KG1 (cell line): Measurements from ENCODE around the gene SERPIND1.

ENCODE experiments used
- DNase-seq: peaks from one replicate; lab custom pipeline; 2025; lab: John Stamatoyannopoulos, UW

Gene SERPIND1

DNA sequence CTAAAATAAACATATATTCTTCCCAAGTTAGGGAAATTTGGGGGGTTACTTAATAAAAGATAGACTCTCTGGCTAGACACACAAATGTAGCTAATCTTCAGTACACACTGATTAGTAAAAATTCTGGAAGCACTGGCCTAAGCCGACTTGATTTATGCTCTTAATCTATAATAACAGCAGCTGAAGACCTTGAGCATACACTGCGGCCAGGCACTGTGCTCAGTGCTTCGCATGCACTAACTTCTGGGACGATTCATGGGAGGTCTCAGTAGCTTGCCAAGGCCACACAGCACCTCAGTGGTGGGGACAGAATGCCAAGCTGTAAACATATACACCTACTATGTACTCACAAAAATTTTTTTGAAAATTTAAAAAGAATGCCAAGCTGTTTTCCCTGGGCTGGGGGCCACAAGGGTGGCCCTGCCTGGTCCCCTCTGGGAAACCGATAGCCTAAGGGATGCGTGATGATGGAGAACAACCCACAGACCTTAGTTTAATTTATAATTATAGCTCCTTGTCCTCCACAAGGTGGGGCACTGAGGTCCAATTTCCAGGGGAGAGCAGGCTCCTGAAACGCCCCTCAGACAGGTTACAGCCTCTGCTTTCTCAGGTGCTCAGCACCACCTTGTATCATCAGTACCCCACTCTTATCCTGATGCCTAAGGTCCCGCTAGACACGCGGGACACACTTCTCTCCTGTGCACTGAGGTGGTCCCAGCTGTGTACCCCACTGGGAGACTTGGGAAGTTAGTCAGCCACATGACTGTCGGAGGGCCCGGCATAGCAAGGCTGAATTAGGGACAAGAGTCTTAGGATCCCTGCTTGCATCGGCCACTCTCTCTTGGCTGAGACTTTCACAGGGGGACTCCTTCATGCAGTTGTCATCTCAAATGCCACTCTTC is 20.1 kb downstream of the SERPIND1 start:
- DNase-seq, result no peak

DNA sequence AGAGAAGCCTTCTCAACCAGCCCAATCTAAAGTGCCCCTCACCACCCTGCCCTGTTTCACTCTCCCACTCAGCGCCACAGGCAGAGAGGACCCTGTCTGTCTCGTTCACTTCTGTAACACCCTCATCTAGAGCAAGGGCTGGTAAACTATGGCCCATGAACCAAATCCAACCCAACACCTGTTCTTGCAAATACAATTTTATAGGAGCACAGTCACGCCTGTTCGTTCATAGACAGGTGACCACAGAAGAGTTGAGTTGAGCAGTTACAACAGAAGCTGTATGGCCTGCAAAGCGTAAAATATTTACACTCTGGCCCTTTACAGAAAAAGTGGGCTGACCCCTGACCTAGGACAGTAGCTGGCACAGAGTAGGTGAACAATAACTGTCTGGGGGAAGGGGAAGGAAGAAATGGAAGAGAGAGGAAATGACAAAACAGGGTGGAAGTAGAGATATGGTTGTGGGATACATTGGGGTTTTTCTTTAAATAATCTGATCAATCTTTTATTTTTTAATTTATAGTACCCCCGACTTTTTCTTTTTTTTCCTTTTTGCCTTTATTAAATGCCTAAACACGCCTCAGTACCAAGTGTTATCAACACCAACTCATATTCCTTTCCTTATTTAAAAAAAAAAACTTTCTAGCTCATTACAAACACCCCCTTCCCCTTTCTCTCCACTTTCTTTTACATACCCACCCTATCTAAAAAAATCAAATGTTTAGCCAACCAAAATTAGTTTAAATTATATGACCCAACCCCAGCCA is 20.9 kb downstream of the SERPIND1 start:
- no peak for DNase-seq

DNA sequence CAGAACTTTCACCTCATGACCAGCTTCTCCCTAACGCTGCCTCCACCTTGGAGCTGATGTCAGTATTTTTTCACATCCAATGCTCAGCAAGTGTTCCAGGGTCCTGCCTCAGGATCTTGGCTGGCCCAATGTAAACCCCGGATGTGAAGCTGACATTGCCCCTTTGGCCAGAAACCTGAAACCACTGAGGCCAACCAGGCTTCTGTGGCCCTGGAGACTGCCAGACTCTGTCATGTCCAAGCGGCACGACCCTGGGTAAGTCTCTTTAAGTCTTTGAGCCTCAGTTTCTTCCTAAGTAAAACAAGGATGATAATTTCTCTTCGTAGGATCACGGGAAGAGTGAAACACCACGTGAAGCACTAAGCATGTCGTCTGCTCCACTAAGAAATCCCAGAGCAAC is 22.8 kb downstream of the SERPIND1 start:
- no peak for DNase-seq

DNA sequence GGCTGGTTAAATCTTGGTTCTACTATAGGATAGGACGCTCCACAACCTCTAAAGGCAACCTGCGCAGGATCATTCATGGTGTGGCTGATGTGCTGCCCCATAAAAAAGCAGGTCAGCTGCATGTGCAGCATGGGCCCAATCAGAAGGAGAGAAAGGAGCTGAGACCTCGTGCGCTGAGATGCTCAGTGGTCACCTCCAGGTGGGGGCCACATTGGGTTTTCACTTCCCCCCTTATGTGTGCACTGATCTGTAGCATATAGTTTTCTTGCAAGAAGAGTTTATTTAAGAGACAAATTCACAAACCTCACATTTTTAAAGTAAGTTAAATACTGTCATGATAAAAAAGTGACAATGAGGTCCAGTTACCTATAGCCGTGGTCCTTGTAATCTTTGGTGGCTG is 24.3 kb downstream of the SERPIND1 start:
- DNase-seq, result no peak

DNA sequence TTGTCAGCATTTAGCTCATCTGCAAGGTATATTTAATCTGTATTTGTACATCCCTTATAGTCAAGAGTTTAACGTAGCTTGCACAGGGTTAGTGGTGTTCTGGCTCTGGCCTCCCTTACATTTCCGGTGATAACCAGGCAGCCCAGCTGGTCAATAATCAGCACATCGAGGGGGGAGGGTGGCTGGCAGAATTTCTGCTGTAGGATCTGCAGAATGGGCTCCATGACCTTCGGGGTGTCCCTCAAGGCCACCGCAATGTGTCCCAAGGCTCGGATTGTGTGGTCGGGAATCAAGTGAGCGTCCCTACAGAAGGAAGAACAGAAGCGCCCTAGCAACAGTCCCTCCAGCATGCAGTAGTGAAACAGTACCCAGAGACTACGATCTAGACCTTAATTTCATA is 25.1 kb downstream of the SERPIND1 start:
- DNase-seq, result no peak

DNA sequence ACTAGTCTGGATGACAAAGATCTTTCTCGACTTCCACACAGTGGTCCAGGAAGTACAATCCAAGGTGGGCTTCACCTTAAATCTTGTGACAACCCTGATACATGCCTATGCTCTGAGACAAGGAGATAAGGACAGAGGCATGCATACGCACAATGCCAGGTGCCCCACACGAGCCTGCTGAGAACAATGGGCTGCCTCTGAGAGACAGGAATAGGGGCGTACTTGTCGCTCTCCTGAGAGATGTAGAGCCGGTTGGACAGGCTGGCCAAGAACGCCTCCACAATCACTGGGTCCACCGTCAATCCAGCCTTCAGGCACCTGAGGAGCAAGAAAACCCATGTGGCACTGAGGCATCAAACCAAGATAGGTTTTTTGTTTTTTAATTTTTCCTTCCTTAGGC is 25.5 kb downstream of the SERPIND1 start:
- no peak for DNase-seq

DNA sequence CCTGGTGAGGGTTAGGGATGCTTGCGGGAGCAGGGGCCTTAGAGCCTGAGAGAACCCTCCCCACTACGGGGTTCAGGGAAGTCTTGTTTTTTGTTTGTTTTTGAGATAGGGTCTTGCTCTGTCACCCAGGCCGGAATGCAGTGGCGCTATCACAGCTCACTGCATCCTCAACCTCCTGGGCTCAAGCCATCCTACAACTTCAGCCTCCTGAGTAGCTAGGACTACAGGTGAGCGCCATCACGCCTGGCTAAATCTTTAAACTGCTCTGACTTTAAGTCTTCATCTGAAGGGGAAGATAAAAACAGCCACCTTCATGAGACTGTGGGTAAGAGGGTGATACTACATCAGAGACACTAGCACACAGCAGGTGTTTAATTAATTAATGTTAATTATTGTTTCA is 28.5 kb downstream of the SERPIND1 start:
- no peak for DNase-seq

DNA sequence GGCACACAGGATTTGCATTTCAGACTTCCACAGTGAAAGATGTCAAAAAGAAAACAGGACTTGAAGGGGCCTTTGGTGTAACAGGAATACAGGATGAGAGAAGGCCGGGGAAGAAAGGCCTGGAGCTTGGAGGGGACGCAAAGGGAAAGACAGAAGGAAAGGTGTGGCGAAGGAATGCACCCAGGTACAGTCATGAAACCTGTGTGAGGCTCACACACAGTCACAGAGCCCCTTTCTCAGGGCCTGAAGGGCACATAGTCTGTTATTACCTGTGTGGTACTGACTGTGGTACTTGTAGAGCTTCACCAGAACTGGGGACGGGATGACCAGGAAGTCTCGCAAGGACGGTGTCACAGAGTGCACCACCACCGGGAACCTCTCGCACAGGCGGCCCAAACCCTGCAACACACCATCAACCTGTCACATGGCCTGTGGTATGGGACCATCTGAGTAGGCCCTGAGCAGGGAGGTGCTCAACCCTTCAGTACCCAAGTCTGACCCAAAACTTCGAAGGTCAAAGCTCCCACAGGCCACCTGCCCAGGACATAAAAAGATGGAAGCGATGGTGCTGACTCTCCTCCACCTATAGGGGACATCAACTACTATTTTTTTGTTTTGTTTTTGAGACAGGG is 29.1 kb downstream of the SERPIND1 start:
- no peak for DNase-seq

DNA sequence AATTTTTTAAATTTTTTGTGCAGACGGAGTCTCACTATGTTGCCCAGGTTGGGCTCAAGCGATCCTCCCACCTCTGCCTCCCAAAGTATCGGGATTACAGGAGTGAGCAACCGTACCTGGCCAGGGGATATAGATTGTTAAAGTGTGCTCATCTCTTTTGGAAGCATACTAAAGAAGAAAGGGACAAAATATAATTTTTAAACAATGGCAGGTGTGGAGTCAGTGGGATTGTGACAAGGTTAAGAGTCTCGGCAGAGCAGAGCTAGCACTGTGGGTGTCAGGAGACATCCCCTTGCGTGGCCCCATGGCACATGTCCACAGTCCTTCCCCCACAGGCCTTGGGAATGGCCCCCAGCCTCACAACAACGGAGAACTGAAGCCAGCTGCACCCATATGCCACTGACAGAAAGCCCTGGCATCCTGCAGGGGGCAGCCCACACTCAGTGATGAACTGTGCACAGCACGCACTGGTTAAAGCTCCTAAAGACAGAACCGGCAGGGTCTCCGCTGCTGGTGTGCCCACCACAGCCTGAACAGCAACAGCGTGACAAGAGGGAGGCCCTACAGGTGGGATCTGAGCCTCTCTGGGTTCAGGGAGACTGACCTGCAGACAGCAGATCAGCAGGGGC is 29.9 kb downstream of the SERPIND1 start:
- DNase-seq, result no peak

DNA sequence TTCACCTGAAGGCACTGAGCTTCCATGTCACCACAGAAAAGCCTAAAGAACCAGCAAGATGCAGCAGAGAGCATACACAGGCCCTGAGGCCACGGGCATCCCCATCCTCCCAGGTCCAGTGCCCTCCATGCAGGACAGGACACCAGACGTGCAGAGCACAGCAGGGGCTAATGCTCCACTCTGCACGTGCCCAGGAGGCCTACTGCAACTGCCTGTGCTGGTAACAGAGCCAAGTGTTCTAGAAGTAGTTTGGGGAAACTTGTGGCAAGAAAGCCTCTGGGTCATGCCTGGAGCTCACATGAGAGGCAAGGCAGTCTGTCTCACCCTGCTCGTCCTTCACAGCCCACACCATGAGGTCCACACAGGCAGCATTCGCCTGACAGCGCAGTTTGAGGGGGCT is 30.7 kb downstream of the SERPIND1 start:
- no peak for DNase-seq

DNA sequence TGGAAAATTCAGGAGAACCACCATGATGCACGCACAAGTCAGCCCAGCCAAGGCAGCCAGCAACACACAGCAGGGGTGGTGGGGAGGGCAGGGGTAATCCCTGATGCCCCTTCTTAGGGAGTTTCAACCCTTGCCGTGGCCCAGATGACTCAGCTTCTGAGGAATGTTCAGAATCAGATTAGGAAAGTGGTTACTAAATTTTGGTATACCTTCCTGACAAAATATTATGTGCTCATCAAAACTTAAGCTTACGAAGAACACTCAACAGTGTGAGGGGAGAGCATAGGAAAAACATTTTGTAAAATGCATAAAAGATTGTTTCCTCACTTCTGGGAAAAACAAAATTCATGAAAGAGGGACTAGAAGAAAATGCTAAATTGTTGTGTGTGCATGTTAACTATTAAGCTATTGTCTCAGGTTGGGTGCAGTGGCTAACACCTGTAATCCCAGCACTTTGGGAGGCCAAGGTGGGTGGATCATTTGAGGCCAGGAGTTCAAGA is 32.1 kb downstream of the SERPIND1 start:
- no peak for DNase-seq

DNA sequence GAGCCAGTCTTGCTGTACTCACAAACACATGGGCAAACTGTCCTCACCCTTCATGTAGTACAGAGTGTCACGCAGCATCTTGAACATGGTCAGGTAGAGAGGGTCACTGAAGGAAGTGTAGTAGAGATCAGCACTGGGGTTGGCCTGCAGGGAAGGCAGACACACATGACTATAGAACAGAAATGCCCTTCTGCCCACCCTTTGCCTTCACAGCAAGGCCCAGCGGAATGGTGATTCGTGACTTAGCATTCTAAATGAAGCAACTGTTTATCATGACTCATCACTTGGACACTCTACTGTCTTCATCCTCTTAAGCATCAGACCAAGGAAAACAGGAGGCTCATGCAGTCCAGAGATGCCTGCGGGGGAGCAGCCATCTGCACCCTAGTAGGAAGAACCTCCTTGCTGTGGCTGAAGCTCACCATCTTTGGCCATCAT is 33.4 kb downstream of the SERPIND1 start:
- no peak for DNase-seq

DNA sequence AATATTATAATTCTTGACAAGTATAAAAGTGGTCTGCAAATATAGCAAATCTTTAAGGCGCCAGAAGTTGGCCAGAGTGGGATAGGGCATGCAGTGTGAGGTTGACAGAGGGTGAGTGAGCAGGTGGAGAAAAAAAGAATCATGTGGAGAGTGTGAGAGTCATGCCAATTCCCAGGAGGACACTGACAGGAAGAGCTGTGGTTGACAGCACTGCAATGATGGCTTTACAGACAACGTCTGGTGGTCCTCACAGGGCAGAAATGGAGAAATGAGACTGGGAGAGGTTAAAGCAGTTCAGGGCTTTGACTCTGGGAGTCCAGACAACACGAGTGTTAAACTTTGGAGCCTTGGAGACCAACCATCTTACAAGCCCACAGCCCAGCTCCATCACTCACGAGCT is 34.9 kb downstream of the SERPIND1 start:
- DNase-seq, result no peak

DNA sequence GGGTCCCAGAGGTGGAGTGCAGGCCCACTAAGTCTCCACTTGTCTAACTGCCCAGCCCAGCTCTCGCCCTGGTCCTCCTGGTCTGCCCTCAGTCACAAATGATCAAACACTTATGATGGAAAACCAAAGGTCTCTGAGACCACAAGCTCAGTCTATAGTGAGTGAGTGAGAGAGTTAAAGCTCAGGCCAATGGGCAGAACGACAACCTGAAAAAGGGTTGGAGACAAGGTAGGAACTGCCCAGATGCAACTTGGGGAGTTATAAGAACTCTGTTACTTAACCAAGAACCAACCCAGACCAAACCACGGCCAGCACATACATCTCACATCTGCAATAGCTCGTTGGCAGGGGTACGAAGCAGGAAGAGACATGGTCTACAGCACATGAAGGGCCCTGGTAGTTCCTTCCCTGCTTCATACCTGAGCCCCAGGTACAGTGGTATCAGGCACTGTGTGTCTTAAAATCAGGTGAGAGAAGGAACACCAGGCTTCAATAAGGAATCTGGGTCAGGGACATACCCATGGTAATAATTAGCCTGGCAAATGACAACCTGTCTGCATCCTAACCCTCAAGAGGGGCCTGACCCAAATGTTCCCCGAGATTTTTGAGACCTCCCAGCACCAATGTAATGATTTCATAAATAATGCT is 35.7 kb downstream of the SERPIND1 start:
- DNase-seq, result no peak

DNA sequence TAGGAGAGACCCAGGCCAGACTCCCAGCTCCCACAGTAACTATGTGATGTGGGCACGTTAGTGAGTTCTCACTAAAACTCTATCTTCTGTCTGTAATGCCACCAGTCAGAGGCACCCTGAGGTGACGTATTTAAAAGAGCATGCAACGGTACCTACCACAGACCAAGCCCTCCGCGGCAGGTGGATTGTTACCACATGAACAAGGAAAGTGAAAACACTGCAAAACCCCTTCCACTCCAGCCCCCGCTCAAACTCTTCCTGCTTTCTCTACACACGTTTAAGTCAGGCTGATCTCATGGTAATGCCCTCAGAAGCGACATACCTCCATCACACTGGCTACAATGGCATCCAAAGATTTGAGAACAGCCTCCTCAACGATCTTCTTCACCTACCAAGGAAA is 36.7 kb downstream of the SERPIND1 start:
- DNase-seq, result no peak

DNA sequence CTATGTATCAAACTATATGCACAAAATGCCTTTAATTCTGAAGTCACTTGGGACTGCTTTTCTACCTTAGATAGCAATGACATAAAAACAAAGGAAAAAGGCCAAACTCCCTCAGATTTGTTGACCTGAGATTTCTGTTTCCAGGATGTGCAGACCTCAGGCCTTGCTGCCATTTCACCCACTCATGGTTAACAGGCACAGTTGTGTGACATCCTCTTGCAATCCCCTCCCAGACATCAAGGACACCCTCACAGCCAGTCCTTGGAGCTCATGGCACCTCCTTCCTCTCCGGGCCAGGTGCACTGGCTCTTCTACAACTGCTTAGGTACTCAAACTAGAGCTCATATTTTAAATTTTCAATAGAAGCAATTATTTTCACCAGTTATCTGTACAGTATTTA is 37.3 kb downstream of the SERPIND1 start:
- no peak for DNase-seq

DNA sequence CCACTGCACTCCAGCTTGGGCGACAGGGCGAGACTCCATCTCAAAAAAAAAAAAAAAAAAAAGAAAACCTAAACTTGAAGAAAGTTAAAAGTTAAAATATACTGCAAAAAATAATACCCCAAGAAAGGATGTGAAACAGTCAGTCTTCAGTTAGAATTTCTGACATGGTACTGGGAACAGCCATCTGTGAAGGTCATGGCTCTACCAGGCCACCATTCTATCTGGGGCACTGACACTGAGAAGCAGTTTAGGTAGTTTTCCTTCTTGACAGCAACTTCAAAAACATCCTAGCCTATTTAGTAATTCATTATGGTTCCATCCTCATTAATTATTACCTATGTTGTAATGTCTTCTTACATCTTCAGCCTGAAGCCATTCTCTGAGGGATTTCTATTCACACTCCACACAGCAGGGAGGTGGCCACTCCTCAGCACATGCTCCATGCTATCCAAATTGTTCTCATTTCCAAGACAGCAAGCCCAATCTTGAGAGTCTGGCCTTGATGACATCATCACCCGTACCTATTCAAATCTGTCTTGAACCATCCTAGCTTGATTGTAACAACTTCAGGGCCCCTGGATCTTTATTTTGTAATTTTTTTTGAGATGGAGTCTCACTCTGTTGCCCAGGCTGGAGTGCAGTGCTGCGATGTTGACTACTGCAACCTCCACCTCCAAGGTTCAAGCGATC is 38.2 kb downstream of the SERPIND1 start:
- DNase-seq, result no peak

DNA sequence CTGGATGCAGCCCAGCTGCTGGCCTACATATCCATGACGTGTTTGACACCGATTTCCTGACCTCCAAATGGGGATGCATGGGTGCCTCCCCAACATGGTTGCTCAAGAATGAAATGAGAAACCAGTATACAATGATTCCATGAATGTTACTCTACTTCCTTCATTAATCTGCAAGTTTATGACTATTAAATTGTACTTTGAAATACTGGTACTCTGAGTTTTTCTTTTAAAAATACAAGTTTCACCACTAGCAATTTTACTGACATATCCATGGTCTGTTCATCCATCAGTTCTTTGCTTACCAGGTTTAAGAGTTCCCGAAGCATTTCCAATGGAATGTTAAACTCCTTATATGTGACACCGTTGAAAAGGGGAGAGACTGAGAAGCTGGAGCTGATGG is 39.1 kb downstream of the SERPIND1 start:
- DNase-seq, result no peak

DNA sequence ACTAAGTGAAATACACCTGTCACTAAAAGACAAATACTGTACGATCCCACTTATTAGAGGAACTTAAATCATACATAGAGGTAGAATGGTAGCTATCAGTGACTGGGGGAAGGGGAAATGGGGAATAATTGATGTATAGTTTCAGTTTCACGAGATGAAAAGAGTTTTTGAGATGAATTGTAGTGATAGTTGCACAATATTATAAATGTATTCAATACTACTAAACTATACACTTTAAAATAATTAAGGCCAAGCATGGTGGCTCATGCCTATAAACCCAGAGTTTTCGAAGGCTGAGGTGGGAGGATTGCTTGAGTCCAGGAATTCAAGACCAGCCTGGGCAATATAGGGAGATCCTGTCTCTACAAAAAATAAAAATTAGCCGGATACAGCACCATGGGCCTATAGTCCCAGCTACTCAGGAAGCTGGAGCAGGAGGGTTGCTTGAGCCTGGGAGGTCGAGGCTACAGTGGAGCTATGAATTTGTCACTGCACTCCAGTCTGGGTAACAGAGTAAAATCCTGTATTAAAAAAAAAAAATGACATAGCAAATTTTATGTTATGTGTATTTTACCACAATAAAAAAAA is 40.4 kb downstream of the SERPIND1 start:
- DNase-seq, result no peak

DNA sequence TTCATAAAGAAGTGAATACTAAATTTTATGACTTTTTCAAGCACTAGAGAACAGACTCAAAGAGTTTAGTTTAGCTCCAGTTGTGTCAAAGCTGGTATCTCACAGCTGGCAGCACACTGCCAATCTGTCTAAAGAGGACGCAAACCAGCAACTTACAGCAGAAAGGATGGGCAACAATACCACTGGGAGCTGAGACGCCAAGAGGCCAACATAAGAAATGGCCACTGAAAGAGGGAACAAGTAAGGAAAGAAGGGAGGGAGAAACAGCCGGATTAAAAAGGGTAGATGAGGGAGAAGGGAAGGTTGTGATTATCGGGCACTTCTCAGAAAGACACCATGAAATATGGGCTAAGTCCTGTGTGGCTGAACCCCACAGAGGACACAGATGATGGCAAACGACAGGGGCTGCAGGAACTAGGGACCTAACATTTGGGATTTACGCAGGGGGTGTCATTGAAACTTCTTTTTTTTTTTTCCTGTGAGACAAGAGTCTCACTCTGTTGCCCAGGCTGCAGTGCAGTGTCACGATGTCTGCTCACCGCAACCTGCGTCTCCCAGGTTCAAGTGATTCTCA is 41.7 kb downstream of the SERPIND1 start:
- DNase-seq, result no peak
